ENCODE data around the gene GABRB3.
"Not testable (repeated sequence)": the region's sequence is repeated elsewhere in the genome, so short reads cannot be mapped to it uniquely, and the experiment has no call there.

Gene GABRB3

DNA sequence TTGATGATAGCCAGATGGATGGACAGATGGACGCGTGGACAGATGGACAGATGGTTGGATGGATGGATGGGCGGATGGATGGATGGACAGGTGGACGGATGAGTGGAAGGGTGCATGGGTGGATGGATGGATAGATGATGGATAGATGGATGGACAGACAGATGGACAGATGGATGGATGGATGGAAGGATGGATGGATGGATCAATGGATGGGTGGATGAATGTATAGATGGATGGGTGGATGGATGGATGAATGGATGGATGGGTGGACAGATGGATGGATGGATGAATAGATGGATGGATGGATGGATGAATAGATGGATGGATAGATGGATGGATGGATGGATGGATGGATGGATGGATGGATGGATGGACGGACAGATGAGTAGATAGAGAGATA, 40.9 kb downstream of the GABRB3 start:
- H3K27ac ChIP-seq (ENCODE audit: low read length) = no peak overlapping the region
- H3K4me1 ChIP-seq (ENCODE audit: control insufficient read depth in 1 of 2, insufficient read depth in 2 of 2, low read length in 2 of 2) = no peaks in the 10 kb centered on the region
- no peaks in the 10 kb centered on the region for H3K27me3 ChIP-seq (ENCODE audit: low read depth, low read length)
- H3K36me3 ChIP-seq (ENCODE audit: control insufficient read depth in 1 of 2, insufficient read depth in 2 of 2, low read length in 2 of 2) = no peaks in the 10 kb centered on the region
- H3K9me3 ChIP-seq (ENCODE audit: control insufficient read depth in 1 of 2, low read length in 2 of 2) = peaks cover 6 to 9% of the 10 kb centered on the region in 2 donors
- H3K4me3 ChIP-seq (ENCODE audit: low read depth in 1 of 2, low read length in 2 of 2) = no peak overlapping the region

DNA sequence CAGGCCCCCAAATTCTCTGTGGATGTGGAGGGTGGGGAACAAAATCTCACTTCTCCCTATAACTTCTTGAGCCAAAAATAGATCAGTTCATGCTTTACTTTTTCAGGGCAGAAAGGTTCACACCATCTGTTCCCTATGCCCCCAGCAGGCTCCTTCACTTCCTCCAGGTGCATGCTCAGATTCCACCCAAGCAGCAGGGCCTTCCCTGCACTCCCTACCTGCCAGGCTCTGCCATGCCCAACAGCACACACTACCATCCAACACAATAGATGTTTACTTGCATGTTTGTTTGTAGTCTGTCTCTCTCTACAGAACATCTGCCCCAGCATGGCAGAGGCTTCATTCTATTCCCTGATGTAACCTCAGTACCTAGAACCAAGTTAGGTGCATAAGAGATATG, 43.3 kb downstream of the GABRB3 start:
- Histone ChIP-seq H3K27me3 (ENCODE audit: low read depth, low read length) (no peaks in the 10 kb centered on the region), H3K27ac (ENCODE audit: low read length) (no peak overlapping the region), H3K4me1 (ENCODE audit: control insufficient read depth in 1 of 2, insufficient read depth in 2 of 2, low read length in 2 of 2) (no peaks in the 10 kb centered on the region), H3K36me3 (ENCODE audit: control insufficient read depth in 1 of 2, insufficient read depth in 2 of 2, low read length in 2 of 2) (no peaks in the 10 kb centered on the region), H3K9me3 (ENCODE audit: control insufficient read depth in 1 of 2, low read length in 2 of 2) (peaks cover 6 to 9% of the 10 kb centered on the region in 2 donors), H3K4me3 (ENCODE audit: low read depth in 1 of 2, low read length in 2 of 2) (no peak overlapping the region)

DNA sequence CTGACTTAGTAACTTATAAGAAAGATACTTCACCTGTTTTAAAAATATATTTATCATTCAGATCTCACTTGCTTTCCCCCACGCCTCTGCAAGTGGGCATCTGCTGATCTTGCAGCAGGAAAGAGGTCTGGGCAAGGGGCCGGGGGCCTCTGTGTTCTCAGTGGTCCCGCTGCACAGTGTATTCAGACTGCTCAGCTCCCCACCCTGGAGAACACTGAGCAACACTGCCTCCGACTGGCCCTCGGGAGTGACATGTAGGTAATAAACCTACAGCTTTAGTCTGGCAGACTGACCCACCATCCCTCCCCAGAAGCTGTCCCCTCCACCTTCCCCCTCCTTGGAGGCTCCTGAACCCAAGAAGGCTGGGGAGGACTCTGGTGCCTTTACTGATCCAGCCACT, 43.8 kb downstream of the GABRB3 start:
- H3K9me3 ChIP-seq (ENCODE audit: control insufficient read depth in 1 of 2, low read length in 2 of 2) = peaks cover 6% of the 10 kb centered on the region in 2 donors
- H3K36me3 ChIP-seq (ENCODE audit: control insufficient read depth in 1 of 2, insufficient read depth in 2 of 2, low read length in 2 of 2) = no peaks in the 10 kb centered on the region
- H3K4me3 ChIP-seq (ENCODE audit: low read depth in 1 of 2, low read length in 2 of 2) = no peak overlapping the region
- no peak overlapping the region for H3K27ac ChIP-seq (ENCODE audit: low read length)
- no peaks in the 10 kb centered on the region for H3K27me3 ChIP-seq (ENCODE audit: low read depth, low read length)
- H3K4me1 ChIP-seq (ENCODE audit: control insufficient read depth in 1 of 2, insufficient read depth in 2 of 2, low read length in 2 of 2) = no peaks in the 10 kb centered on the region

DNA sequence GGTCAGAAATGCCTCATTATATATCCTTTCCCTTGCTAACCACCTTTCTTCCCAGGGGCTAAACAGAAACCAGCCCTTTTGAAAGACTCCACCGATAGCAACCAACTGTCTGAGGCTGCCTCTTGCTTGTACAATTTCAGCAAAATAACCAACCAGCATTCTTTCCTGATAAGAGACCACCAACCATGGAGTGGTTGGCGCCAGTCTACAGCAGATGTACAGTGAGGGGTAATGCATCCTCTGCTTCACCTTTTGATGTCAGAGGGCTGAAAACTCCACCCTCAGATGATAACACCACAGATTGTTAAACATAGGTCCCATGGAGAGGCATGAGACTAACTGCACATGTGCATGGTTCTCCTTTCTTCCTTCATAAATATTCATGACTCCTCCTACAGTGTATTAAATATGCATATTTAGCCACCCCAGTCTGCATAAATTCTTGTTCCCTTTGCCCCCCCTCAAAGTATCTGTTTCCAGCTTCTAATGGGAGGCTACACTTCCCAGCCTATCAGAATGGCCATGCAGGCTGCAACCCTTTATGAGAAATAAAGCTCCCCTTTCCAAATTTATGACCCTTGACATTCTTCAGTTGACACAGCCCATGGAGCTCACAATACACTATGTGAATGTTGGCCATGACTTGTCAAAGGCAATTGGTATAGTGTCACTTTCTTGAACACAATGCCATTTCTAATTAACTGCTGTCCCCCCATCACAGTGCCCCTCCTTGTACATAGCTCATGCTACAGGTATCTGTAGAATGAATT, 48.3 kb downstream of the GABRB3 start:
- H3K4me1 ChIP-seq (ENCODE audit: control insufficient read depth in 1 of 2, insufficient read depth in 2 of 2, low read length in 2 of 2) = no peaks in the 10 kb centered on the region
- H3K36me3 ChIP-seq (ENCODE audit: control insufficient read depth in 1 of 2, insufficient read depth in 2 of 2, low read length in 2 of 2) = no peaks in the 10 kb centered on the region
- no peaks in the 10 kb centered on the region for H3K9me3 ChIP-seq (ENCODE audit: control insufficient read depth in 1 of 2, low read length in 2 of 2)
- no peak overlapping the region for H3K27ac ChIP-seq (ENCODE audit: low read length)
- H3K4me3 ChIP-seq (ENCODE audit: low read depth in 1 of 2, low read length in 2 of 2) = no peak overlapping the region
- no peaks in the 10 kb centered on the region for H3K27me3 ChIP-seq (ENCODE audit: low read depth, low read length)

DNA sequence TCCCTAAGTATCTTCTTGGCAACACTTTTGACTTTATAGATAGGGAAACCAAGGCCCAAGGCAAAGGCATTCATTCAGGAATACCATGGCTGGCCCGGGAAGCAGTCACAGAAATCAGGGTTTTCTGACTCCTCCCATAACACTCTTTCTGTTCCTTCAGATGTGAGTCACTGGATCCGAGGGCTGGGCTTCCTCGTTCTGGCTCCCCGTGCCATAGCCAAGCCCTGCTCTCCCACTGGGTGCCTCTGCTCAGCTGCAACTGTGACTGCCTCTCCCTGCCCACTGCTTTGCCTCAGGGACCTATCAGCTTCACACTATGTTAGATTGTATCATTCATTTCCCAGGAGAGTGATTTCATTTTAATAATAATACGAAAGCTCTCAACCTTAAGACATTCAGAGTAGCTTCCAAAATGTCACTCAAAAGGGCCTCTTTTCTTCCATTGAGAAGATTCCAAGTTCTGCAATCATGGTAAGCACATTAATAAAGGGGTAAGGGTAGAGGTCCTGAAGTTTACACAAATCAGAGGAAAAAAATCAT, 50.2 kb downstream of the GABRB3 start:
- no peak overlapping the region for H3K4me3 ChIP-seq (ENCODE audit: low read depth in 1 of 2, low read length in 2 of 2)
- no peaks in the 10 kb centered on the region for H3K4me1 ChIP-seq (ENCODE audit: control insufficient read depth in 1 of 2, insufficient read depth in 2 of 2, low read length in 2 of 2)
- H3K27ac ChIP-seq (ENCODE audit: low read length) = no peak overlapping the region
- no peaks in the 10 kb centered on the region for H3K36me3 ChIP-seq (ENCODE audit: control insufficient read depth in 1 of 2, insufficient read depth in 2 of 2, low read length in 2 of 2)
- peaks cover 0 to 4% of the 10 kb centered on the region in 2 donors for H3K9me3 ChIP-seq (ENCODE audit: control insufficient read depth in 1 of 2, low read length in 2 of 2)
- H3K27me3 ChIP-seq (ENCODE audit: low read depth, low read length) = no peaks in the 10 kb centered on the region

DNA sequence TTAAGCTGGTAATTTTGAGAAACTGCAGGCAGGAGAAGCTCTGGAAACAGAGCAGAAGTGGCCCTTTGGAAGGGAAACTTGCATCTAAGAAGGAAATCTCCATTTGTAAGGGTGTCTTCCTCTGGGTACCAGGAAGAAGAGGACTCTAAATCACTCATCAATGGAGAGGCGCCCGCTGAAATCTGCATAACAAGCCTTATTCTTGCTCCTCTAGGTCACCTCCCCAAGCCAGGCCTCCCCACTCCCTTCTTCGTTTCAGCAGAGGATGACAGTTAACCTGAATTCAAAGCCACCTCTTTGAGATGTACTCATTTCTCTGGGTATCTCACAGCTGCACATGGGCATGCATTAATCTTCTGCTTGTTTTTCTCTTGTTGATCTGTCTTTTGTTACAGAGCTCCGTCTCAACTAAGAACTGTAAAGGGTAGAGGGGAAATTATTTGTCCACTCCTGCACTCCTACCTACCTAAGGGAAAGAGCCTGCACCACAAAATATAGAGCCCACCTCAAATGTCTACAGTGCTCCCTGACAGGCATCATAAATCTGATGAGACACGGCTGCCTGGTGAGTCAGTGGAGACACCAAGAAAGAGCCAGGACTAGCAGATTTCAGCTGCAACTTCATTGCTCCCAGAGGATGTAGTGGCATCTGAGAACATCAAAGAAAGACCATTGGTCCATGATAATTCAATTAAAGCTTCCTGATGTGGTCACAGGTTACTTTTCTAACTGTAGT, 51.5 kb downstream of the GABRB3 start:
- Histone ChIP-seq H3K4me1 (ENCODE audit: control insufficient read depth in 1 of 2, insufficient read depth in 2 of 2, low read length in 2 of 2) (no peaks in the 10 kb centered on the region), H3K9me3 (ENCODE audit: control insufficient read depth in 1 of 2, low read length in 2 of 2) (peaks cover 3 to 4% of the 10 kb centered on the region in 2 donors), H3K27ac (ENCODE audit: low read length) (no peak overlapping the region), H3K4me3 (ENCODE audit: low read depth in 1 of 2, low read length in 2 of 2) (no peak overlapping the region), H3K27me3 (ENCODE audit: low read depth, low read length) (no peaks in the 10 kb centered on the region), H3K36me3 (ENCODE audit: control insufficient read depth in 1 of 2, insufficient read depth in 2 of 2, low read length in 2 of 2) (no peaks in the 10 kb centered on the region)

DNA sequence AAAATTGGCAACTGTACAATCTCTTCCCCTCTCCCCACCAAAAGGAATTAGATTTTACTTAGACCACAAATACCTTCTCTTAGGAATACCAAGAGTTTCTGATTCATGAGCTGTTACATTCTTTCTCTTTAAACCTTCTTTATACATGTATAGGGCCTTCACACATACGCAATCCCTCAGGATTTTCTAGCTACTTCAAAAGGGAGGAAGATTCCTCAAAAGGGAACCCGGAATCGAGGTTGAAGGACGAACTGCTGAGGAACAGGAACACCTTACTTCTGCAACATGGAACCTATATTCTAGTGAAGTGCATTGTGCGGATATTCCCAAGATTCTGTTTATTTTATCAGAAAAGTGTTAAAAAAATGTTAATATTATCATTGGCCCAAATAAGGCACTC, 52.3 kb downstream of the GABRB3 start:
- Histone ChIP-seq H3K27ac (ENCODE audit: low read length) (no peak overlapping the region), H3K4me1 (ENCODE audit: control insufficient read depth in 1 of 2, insufficient read depth in 2 of 2, low read length in 2 of 2) (no peaks in the 10 kb centered on the region), H3K36me3 (ENCODE audit: control insufficient read depth in 1 of 2, insufficient read depth in 2 of 2, low read length in 2 of 2) (no peaks in the 10 kb centered on the region), H3K27me3 (ENCODE audit: low read depth, low read length) (no peaks in the 10 kb centered on the region), H3K9me3 (ENCODE audit: control insufficient read depth in 1 of 2, low read length in 2 of 2) (peaks cover 3 to 4% of the 10 kb centered on the region in 2 donors), H3K4me3 (ENCODE audit: low read depth in 1 of 2, low read length in 2 of 2) (no peak overlapping the region)

DNA sequence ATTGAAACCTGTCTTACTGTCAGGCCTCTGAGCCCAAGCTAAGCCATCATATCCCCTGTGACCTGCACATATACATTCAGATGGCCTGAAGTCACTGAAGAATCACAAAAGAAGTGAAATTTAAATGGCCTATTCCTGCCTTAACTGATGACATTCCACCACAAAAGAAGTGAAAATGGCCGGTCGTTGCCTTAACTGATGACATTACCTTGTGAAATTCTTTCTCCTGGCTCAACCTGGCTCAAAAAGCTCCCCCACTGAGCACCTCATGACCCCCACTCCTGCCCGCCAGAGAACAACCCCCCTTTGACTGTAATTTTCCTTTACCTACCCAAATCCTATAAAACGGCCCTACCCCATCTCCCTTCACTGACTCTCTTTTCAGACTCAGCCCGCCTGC, 53.0 kb downstream of the GABRB3 start:
- not testable (repeated sequence) for H3K4me1 ChIP-seq (ENCODE audit: control insufficient read depth in 1 of 2, insufficient read depth in 2 of 2, low read length in 2 of 2); H3K9me3 ChIP-seq (ENCODE audit: control insufficient read depth in 1 of 2, low read length in 2 of 2); H3K27me3 ChIP-seq (ENCODE audit: low read depth, low read length); H3K36me3 ChIP-seq (ENCODE audit: control insufficient read depth in 1 of 2, insufficient read depth in 2 of 2, low read length in 2 of 2); H3K27ac ChIP-seq (ENCODE audit: low read length); H3K4me3 ChIP-seq (ENCODE audit: low read depth in 1 of 2, low read length in 2 of 2)

DNA sequence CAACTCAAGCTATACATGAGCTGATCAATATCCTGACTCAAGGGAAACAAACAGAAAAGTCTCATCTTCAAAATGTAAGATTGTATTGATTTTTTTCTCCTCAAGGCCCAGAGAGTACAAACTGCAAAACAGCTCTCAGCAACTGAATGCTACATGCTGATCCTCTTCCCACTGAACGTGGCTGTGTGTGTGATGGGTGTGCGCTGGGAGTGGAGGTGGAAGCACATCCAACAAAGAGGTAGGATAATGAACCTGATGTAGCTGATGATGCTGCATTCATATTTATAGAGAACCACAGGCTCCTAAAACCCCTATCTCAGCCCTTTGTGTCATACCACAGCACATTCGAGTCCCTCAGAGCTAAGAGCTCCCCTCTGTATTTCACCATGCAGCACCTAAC, 56.8 kb downstream of the GABRB3 start:
- Histone ChIP-seq H3K4me3 (ENCODE audit: low read depth in 1 of 2, low read length in 2 of 2) (no peak overlapping the region), H3K36me3 (ENCODE audit: control insufficient read depth in 1 of 2, insufficient read depth in 2 of 2, low read length in 2 of 2) (no peaks in the 10 kb centered on the region), H3K27me3 (ENCODE audit: low read depth, low read length) (no peaks in the 10 kb centered on the region), H3K27ac (ENCODE audit: low read length) (no peak overlapping the region), H3K4me1 (ENCODE audit: control insufficient read depth in 1 of 2, insufficient read depth in 2 of 2, low read length in 2 of 2) (no peaks in the 10 kb centered on the region), H3K9me3 (ENCODE audit: control insufficient read depth in 1 of 2, low read length in 2 of 2) (peaks cover 3 to 4% of the 10 kb centered on the region in 2 donors)

DNA sequence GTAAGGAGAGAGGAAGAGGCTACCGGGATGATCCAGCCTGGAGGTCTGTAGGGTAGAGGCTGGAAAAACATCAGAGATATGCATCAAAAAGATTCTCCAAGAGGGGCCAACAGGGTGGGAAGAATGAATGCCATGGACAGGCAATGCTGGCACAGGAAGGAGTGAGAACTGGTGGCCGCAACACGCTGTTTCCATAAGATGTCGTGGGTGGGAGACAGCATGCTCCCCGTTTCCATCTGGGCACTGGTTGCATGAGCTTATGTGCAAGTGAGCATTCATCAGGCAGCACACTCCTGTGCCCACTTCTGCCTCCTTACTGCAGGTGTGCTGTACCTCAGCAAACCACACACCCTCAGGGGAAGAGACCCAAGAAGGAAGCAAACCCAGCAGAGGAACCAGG, 59.4 kb downstream of the GABRB3 start:
- peaks cover 2 to 3% of the 10 kb centered on the region in 2 donors for H3K9me3 ChIP-seq (ENCODE audit: control insufficient read depth in 1 of 2, low read length in 2 of 2)
- H3K27me3 ChIP-seq (ENCODE audit: low read depth, low read length) = no peaks in the 10 kb centered on the region
- no peaks in the 10 kb centered on the region for H3K4me1 ChIP-seq (ENCODE audit: control insufficient read depth in 1 of 2, insufficient read depth in 2 of 2, low read length in 2 of 2)
- H3K27ac ChIP-seq (ENCODE audit: low read length) = no peak overlapping the region
- no peak overlapping the region for H3K4me3 ChIP-seq (ENCODE audit: low read depth in 1 of 2, low read length in 2 of 2)
- H3K36me3 ChIP-seq (ENCODE audit: control insufficient read depth in 1 of 2, insufficient read depth in 2 of 2, low read length in 2 of 2) = no peaks in the 10 kb centered on the region

DNA sequence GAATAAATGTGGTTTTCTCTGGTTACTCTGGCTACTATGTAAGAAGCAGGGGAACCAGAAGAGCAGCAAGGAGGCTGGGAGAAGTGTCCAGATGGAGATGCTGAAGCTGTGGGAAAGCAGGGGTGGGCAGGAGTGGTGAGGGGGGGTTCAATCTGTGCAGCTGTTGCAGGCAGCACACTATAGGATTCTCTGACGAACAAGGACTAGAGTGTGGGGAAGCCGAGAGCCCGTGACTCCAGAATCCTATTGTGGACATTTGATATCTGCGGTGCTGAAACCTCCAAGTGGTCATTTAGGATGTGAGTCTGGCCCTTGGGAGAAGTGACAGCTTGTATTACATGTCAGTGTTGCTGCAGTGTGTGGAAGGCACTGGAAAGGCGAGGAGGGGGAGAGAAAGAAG, 60.5 kb downstream of the GABRB3 start:
- Histone ChIP-seq H3K4me3 (ENCODE audit: low read depth in 1 of 2, low read length in 2 of 2) (no peak overlapping the region), H3K9me3 (ENCODE audit: control insufficient read depth in 1 of 2, low read length in 2 of 2) (peaks cover 0 to 3% of the 10 kb centered on the region in 2 donors), H3K36me3 (ENCODE audit: control insufficient read depth in 1 of 2, insufficient read depth in 2 of 2, low read length in 2 of 2) (no peaks in the 10 kb centered on the region), H3K27me3 (ENCODE audit: low read depth, low read length) (no peaks in the 10 kb centered on the region), H3K27ac (ENCODE audit: low read length) (no peak overlapping the region), H3K4me1 (ENCODE audit: control insufficient read depth in 1 of 2, insufficient read depth in 2 of 2, low read length in 2 of 2) (no peaks in the 10 kb centered on the region)
